ENCODE data around the gene DLX6.

The DLX6 gene

DNA sequence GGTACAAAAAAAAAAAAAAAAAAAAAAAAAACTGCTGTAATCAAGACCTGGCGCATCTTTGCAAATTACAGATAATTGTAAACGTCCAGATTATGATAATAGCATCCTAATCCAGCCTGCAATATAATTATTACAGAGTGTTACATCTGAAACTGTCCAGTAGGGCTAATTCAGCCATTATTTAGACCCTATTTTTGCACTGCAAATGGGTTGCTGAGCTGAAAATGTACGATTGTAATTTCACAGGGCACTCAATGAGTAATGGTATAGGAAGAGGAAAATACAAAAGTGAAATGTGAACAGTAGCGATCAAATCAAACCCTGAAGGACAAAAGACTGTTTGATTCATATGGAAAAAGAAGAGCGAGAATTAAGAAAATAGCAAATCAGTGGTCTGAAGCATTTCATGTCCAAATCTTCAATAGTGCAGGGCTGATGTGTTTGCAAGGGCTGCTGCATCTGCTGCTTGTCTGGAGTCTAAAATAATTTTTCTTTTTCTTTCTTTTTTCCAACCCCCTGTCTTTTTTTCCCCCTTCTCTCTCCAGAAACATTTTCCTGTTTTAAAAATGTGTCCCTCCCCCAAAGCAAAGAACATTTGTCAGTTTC is 8.9 kb downstream of the DLX6 start:
- DNase-seq (no peak), ATAC-seq (no peak)
- Mint-ChIP-seq H3K27me3 (peaks cover 99% of the 10 kb centered on the region), H3K9me3 (no peaks in the 10 kb centered on the region), H3K4me3 (no peak overlapping the region), H3K4me1 (peaks cover 31% of the 10 kb centered on the region), H3K27ac (no peak overlapping the region)

DNA sequence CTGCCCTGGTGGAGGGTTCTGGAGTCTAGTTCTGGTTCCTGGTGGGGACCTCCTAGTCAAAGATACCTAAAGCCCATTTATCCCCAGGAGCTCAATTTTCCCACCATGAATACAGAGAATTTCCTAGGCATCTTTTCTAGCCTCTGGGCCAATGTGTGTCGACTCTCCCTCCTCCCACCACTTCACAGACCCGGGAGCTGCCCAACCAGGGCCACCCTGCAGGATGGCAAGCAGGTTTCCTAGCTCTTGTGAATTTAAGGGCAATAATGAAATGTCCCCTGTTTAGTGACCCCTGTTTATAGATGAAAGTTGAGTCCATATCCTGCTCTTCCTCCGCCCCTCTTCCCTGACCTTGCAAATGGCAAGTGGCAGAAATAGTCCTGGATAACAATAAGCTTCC is 9.9 kb downstream of the DLX6 start:
- DNase-seq (no peak), ATAC-seq (no peak)
- Mint-ChIP-seq H3K27ac (no peak overlapping the region), H3K27me3 (peaks cover 99% of the 10 kb centered on the region), H3K4me3 (no peak overlapping the region), H3K4me1 (peaks cover 31% of the 10 kb centered on the region), H3K9me3 (no peaks in the 10 kb centered on the region)

DNA sequence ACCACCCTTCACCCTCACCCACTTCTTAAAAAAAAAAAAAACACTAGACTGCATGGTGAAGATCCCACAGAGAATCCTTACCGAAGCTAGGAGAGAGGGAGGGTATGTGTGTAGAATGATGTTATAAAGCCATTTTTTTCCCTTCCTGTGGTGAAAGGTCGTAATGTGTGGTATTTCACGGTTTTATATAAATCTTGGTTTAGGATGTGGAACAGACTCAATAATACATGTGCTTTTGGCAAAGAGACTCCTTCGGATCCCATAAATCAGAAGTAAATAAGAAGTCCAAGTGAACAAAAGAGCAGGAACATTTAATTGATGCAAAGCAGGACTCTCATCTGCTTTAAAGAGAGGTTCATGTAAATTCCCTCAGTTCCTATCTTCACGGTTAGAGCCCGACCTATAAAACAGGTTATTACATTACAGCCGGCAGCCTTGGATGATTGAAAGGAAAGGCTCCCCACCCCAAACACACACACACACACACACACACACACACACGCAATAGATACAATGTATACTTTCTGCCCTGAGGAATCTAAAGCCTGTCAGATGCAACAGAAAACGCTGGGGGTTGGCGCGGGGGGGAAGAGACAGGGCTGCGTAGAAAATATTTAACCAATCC is 10.5 kb downstream of the DLX6 start:
- DNase-seq (no peak), ATAC-seq (no peak)
- peaks cover 100% of the 10 kb centered on the region for H3K27me3 Mint-ChIP-seq
- no peak overlapping the region for H3K27ac Mint-ChIP-seq
- peaks cover 36% of the 10 kb centered on the region for H3K4me1 Mint-ChIP-seq
- no peak overlapping the region for H3K4me3 Mint-ChIP-seq
- H3K9me3 Mint-ChIP-seq = no peaks in the 10 kb centered on the region

DNA sequence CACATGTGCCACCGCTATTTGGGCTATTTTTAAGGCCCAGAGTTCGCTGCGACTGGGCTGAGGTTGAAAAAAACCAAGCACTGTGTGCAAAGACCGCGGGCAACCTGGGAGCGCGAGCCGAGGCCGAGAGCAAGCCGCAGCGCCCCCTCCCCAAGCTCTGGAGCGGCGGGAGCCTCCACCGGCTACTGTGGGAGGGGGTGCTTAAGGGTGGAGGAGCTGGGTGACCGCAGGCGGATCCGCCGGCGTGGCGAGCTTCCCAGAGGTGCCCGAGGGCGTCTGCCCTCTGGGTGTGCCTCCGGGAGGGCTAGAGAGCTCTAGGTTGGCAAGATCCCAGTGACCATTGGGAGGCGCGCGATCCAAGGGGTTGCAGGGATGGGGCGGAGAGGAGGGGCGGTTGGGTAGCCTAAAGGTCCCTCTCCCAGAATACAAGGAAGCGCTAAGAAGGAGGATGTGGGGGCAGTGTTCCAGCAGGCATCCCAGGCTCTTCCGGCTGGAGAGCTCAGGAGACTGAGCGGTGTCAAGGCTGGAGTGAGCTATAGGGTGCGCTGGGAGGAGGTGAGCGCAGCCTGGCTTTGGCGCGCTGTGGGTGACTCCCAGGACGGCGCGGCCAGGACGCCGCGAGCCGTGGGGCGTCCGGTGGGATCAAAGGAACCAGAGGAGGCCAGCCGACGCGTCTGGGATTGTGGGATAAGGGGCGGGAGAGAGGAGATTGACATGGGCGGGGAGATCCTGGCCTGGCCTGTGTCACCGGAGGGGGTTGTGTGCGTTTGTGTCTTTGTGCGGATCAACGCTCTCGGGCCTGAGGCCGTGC is 11.2 kb downstream of the DLX6 start:
- Mint-ChIP-seq H3K27ac (no peak overlapping the region), H3K9me3 (no peaks in the 10 kb centered on the region), H3K4me3 (peak overlapping the region in 1 of 2 donors; percentile 9), H3K4me1 (peaks cover 40% of the 10 kb centered on the region), H3K27me3 (peaks cover 100% of the 10 kb centered on the region)
- DNase-seq (no peak), ATAC-seq (peak; percentile 56)

DNA sequence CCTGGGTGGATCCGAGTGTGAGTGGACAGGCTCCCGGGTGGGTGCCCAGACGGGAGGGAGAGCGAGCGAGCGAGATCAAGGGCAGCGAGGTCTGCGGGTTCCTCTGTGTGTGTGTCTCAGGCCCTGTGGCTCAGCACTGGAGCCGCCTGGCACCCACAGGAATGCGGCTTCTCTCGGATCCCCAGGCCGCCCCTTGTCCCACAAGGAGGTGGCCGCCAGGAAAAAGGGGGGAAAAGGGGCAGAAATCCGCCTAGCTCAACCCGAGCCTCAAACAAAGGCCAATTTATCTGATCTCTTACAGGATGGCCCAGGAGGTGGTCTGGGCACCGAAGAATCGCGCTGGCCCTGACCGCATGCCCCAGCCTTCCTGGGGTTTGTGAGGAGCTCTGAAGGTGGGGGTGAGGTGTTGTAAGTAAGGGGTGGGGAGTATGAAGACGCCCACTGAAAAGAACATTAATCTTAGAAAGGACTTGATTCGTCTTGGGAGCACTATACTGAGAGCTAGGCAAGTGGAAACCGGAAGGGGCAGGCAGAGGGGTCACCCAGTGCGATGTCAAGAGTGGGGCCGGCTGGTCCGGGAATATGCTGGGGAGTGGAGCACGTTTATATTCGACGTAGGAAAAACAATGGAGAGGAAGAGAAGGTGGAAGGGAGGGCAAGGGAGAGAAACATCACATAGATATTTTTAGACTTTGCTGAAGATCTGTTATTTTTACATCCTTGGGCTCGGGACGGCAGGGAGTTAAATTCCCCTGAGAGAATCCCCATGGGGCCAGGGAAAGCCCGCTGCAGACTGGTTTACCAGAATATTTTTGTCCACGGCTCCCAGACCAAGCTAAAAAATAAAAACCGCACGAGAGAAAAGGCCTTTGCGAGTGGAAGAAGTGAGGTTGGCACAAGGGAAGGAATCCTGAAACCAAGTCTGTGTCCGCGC is 12.1 kb downstream of the DLX6 start:
- Mint-ChIP-seq H3K27ac (no peak overlapping the region), H3K4me1 (peaks cover 48% of the 10 kb centered on the region), H3K9me3 (no peaks in the 10 kb centered on the region), H3K4me3 (peak overlapping the region in 1 of 2 donors; percentile 20), H3K27me3 (peaks cover 100% of the 10 kb centered on the region)
- no peak for DNase-seq
- ATAC-seq = no peak

DNA sequence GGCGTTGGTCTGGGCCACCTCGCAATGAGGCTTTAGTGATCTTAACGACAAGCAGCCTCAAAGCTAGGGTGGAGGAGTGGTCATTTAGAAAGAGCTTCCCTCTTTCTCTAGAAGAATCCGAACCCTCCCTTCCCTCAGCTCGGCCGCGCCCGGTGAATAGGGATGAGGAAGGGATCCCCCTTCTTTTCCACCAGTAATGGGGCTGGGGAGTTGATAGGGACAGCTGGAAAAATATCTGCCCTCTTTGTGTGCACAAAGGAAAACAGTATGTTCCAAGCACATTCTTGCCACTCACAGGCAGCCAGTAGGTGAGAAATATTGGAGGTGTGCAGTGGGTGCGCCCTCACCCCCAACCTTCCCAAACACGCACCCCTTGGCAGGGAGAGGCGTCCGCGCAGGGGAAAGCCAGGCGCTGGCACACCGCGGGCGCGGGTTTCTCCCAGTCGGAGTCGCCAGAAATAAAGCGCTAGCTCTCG is 12.8 kb downstream of the DLX6 start:
- Mint-ChIP-seq H3K27ac (no peak overlapping the region), H3K4me3 (no peak overlapping the region), H3K4me1 (peaks cover 56% of the 10 kb centered on the region), H3K27me3 (peaks cover 100% of the 10 kb centered on the region), H3K9me3 (no peaks in the 10 kb centered on the region)
- DNase-seq (no peak), ATAC-seq (no peak)

DNA sequence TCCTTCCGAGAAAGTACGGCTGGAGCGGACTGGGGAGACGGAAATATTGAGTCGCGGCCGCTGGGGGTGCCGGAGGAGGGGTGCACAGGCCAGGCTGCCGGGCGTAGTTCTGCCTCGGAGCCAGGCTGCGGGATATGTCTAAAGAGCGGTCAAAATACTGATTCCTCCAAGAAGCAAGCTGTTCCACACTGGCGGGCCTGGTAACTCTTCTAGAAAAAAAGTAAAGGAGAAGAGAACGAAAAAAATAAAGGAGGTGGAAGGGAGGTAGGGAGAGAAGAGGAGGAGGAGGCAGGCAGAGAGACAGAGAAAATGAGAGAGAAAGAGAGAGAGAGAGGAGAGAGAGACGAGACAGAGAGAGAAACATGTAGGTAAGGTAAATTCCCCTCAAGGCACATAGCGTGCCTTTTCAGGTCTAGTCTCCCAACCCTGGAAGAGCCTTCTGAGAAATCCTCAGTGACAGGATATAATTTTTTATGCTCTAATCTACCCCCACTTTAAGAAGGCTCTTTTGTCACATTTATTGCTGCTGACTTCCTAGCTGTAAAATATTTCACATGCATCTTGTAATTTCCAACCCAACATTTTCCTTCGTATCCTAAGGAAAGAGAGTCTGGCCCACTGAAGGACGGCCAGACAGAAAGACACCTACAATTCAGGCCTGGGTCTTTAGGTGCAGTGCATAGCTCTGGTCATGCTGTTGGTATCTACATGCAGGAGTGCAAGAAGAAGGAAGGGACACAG is 13.6 kb downstream of the DLX6 start:
- DNase-seq (no peak), ATAC-seq (no peak)
- H3K27ac Mint-ChIP-seq = no peak overlapping the region
- peaks cover 100% of the 10 kb centered on the region for H3K27me3 Mint-ChIP-seq
- no peaks in the 10 kb centered on the region for H3K9me3 Mint-ChIP-seq
- H3K4me1 Mint-ChIP-seq = peaks cover 64% of the 10 kb centered on the region
- H3K4me3 Mint-ChIP-seq = peak overlapping the region in 1 of 2 donors; percentile 22

DNA sequence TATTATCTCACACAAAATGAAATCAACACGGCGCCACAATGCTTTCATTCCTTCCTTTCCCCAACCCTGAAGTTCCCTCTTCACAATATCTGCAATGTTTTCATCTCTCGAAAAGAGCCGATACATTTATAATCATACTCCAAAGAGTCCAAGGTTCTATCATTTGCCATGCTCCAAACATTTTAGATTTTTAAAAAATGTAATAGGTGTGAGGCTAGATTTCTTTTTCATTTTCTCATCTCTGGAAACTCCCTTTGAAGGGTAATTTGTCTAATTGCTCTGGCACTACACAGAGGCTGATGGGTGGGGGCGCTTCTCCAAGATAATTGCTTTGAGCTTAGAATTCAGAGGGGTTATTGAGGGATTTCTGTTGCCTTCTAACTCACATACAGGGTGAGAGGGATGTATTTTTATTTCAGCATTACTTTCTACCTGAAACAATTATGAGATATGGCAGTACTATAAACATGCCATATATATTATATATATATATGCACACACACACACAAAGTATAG is 14.4 kb downstream of the DLX6 start:
- Mint-ChIP-seq H3K4me1 (peaks cover 72% of the 10 kb centered on the region), H3K27me3 (peaks cover 100% of the 10 kb centered on the region)
- no peak for DNase-seq

DNA sequence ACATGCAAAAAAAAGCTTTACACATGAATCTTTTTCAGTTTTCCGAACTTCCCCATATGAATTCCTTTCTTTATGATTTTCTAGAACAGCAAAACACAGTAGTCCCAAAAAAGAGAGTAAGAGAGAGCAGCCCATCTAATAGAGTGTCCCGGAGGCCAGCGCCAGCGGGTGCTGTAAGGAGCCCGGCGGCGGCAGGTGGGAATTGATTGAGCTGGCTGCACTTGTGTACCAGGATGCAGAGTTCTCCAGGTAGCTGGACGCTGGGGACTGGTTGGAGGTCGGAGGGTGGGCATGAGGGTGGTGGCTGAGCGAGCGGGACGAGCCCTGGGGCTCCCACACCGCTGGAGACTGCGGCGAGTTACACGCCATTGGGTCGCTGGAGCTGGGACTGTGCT is 15.2 kb downstream of the DLX6 start:
- DNase-seq (no peak), ATAC-seq (no peak)
- H3K27me3 Mint-ChIP-seq = peaks cover 100% of the 10 kb centered on the region
- H3K9me3 Mint-ChIP-seq = no peaks in the 10 kb centered on the region
- no peak overlapping the region for H3K27ac Mint-ChIP-seq
- H3K4me3 Mint-ChIP-seq = peak overlapping the region in 1 of 2 donors; percentile 13
- H3K4me1 Mint-ChIP-seq = peaks cover 76% of the 10 kb centered on the region

More for the DNA sequence above, 14.4 kb downstream of the DLX6 start:
- ATAC-seq = no peak
- Mint-ChIP-seq H3K9me3 (no peaks in the 10 kb centered on the region), H3K27ac (no peak overlapping the region), H3K4me3 (no peak overlapping the region)

DNA sequence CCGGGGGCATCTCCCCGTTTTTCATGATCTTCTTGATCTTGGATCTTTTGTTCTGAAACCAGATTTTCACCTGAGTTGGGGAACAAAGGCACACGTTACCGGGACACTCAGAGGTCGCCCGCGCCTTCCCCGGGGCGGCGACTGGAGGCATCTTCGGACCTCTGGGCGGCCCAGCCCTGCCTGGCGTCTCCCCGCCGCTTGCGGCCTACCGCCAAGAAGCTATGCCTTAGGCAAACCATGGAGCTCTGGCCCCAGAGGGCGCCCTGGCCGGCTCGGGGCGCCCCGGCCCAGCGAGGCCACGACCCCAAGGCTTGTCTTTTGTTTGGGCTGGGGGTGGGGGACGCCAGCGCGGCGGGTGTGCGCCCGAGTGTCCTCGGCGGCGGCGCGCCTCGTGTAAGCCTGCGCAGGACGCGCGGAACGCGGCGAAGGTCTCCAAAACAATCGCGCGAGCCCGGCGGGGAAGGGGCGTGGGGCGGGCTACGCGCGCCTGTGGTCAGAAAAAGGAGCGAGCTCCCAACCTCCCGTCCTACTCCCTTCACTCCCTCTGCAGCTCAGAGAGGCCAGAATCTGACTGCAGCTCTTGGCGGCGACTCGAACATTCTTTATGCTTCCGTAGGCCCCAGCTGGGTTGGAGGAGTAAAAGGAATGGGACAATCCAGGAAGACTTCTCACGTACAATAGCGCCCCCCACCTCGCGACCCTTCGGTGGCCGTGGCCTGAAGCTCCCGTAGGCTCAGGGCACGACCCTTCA is 15.8 kb downstream of the DLX6 start:
- Mint-ChIP-seq H3K27ac (no peak overlapping the region), H3K4me1 (peaks cover 81% of the 10 kb centered on the region), H3K27me3 (peaks cover 100% of the 10 kb centered on the region), H3K9me3 (no peaks in the 10 kb centered on the region), H3K4me3 (peak overlapping the region in 1 of 2 donors; percentile 20)
- DNase-seq = no peak
- ATAC-seq = no peak

DNA sequence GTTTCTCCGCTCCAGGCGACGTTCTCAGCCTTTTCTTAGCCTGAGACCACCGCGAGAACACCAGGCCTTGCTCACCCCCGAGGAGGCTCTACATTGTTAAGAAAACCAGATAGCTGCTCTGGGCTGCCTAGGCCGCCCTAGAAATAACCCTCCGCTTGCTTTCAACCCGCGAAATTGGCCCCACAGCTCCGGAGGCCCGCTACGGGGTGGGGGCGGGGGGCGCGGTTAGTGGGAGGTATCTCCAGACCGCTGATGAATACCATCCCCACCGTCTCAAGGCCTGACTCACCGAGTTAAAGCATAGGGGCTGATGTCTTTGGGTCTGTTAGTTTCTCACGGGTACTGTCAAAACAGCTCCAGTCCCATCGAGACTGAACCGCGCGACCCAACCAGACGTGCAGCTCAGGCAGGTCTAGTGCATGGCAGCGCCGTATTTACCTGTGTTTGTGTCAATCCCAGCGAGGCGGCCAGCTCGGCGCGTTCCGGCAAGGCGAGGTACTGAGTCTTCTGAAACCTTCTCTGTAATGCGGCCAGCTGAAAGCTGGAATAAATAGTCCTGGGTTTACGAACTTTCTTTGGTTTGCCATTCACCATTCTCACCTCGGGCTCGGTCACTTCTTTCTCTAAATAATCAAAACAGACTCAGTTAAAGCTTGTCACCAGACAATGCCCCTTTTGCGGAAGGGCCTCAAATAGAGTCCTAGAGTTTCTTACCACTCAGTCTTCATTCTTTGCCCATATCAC is 16.6 kb downstream of the DLX6 start:
- H3K27me3 Mint-ChIP-seq = peaks cover 100% of the 10 kb centered on the region
- H3K27ac Mint-ChIP-seq = no peak overlapping the region
- no peaks in the 10 kb centered on the region for H3K9me3 Mint-ChIP-seq
- peaks cover 82% of the 10 kb centered on the region for H3K4me1 Mint-ChIP-seq
- DNase-seq (no peak), ATAC-seq (peak; percentile 27)
- H3K4me3 Mint-ChIP-seq = peak overlapping the region; percentile 20 to 23

DNA sequence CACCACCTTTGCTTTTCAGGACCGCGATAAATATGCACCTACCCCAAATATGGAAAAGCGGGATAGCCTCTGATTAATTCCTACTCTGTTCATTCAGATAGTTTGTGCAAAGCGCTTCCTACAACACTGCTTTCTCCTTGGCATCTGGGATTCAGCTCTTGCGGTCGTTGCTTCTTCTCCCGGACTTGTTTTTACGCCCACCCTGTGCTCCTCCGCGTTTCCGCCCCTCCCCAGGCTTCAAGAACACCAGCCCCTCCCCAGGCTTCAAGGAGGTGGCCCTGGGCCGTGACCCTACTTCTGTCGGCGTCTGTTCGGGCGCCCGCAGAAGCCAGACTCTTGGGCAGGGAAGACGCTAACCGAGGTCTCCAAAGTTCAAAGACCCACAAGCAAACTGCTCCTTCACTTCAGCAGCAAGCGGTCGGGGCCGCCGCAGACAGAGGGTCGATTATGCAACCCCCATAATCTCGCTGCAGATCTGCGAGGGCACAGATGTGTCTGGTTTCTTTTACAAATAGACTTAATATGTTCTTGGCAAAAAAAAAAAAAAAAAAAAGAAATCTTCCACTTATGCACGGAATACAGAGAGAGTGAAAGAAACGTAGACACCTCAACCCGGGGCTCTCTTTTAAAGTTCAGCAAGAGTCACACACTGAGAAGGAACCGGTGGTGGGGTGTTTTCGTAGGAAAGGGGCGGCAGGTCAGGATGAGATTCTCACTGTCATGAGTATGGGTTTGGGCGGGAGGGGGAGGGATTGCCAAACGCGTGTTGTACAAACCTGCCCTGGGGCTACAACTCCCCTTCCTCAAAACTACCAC is 17.3 kb downstream of the DLX6 start:
- peak overlapping the region in 1 of 2 donors; percentile 8 for H3K27ac Mint-ChIP-seq
- H3K4me3 Mint-ChIP-seq = peak overlapping the region; percentile 23 to 56
- H3K27me3 Mint-ChIP-seq = peaks cover 100% of the 10 kb centered on the region
- DNase-seq = no peak
- ATAC-seq = no peak
- peaks cover 82% of the 10 kb centered on the region for H3K4me1 Mint-ChIP-seq
- H3K9me3 Mint-ChIP-seq = no peaks in the 10 kb centered on the region

Data from stimulated activated naive CD8-positive, alpha-beta T cell treated with anti-CD3 and anti-CD28 coated beads, Interleukin-15, amount 100 ng/mL, for 72 hours (primary cell).